ENCODE data around the gene BHLHE40. TPM values are rescaled to one million over a fixed set of nuclear protein-coding genes. Genes with fewer than 3 reads are reported as not detected.

Gene BHLHE40
- total RNA-seq: 544 and 548 TPM in 2 replicates

- intact Hi-C loops (cut with micrococcal nuclease): loop anchor here (1.0 to 2.0 kb wide), 11 partner anchors 27 to 677 kb away; partner anchors contain the start of genes ARL8B, ITPR1 and SETMAR
Observed at GRCh38 chr3:4979428-4980228, at the start of gene BHLHE40. BHLHE40 (plus strand) TSS chr3:4979437; CDS start chr3:4979719, 282 bp downstream.

GRCh38 chr3:4930501-4930900, 48.7 kb upstream of the BHLHE40 start:
- intact Hi-C loops (cut with micrococcal nuclease): no loop called here

GRCh38 chr3:4934050-4934449, 45.2 kb upstream of the BHLHE40 start:
- intact Hi-C loops (cut with micrococcal nuclease): no loop called here

- intact Hi-C loops (cut with micrococcal nuclease): no loop called here
Observed at GRCh38 chr3:4935347-4935746, 43.9 kb upstream of the BHLHE40 start.

GRCh38 chr3:4936982-4937614, 42.1 kb upstream of the BHLHE40 start:
- intact Hi-C loops (cut with micrococcal nuclease): loop anchor here (1.0 kb wide), 1 partner anchor 10 kb away; no protein-coding TSS in a partner anchor

- intact Hi-C loops (cut with micrococcal nuclease): no loop called here
Observed at GRCh38 chr3:4938281-4938982, 40.8 kb upstream of the BHLHE40 start.

GRCh38 chr3:4939276-4939675, 40.0 kb upstream of the BHLHE40 start:
- intact Hi-C loops (cut with micrococcal nuclease): no loop called here

GRCh38 chr3:4940985-4941384, 38.3 kb upstream of the BHLHE40 start:
- intact Hi-C loops (cut with micrococcal nuclease): no loop called here

- intact Hi-C loops (cut with micrococcal nuclease): no loop called here
Observed at GRCh38 chr3:4943549-4943948, 35.7 kb upstream of the BHLHE40 start.

- intact Hi-C loops (cut with micrococcal nuclease): no loop called here
Observed at GRCh38 chr3:4945324-4945723, 33.9 kb upstream of the BHLHE40 start.

GRCh38 chr3:4947028-4947427, 32.2 kb upstream of the BHLHE40 start:
- intact Hi-C loops (cut with micrococcal nuclease): no loop called here

GRCh38 chr3:4948395-4948794, 30.8 kb upstream of the BHLHE40 start:
- intact Hi-C loops (cut with micrococcal nuclease): no loop called here

- intact Hi-C loops (cut with micrococcal nuclease): no loop called here
Observed at GRCh38 chr3:4949004-4949403, 30.2 kb upstream of the BHLHE40 start.

GRCh38 chr3:4949659-4950058, 29.6 kb upstream of the BHLHE40 start:
- intact Hi-C loops (cut with micrococcal nuclease): no loop called here

GRCh38 chr3:4950351-4950784, 28.9 kb upstream of the BHLHE40 start:
- intact Hi-C loops (cut with micrococcal nuclease): no loop called here

- intact Hi-C loops (cut with micrococcal nuclease): no loop called here
Observed at GRCh38 chr3:4950948-4951347, 28.3 kb upstream of the BHLHE40 start.

- intact Hi-C loops (cut with micrococcal nuclease): no loop called here
Observed at GRCh38 chr3:4953119-4953518, 26.1 kb upstream of the BHLHE40 start.

- intact Hi-C loops (cut with micrococcal nuclease): no loop called here
Observed at GRCh38 chr3:4954256-4955000, 24.8 kb upstream of the BHLHE40 start.

- intact Hi-C loops (cut with micrococcal nuclease): no loop called here
Observed at GRCh38 chr3:4956099-4956498, 23.1 kb upstream of the BHLHE40 start.

GRCh38 chr3:4956738-4957137, 22.5 kb upstream of the BHLHE40 start:
- intact Hi-C loops (cut with micrococcal nuclease): no loop called here

- intact Hi-C loops (cut with micrococcal nuclease): no loop called here
Observed at GRCh38 chr3:4957978-4958377, 21.3 kb upstream of the BHLHE40 start.
